HG03571 (cell line): ENCODE results near the gene SLC12A6.
A peak's percentile ranks its signal among the peaks of the same experiment; 100 is the strongest.
"Not testable (repeated sequence)": the region's sequence is repeated elsewhere in the genome, so short reads cannot be mapped to it uniquely, and the experiment has no call there.

Experiments used
- ATAC-seq: cut with Tn5 transposase; IDR thresholded peaks from one replicate; pipeline ENCODE4 v1.9.1; 2021; ENCODE audit not compliant: unreplicated experiment

SLC12A6 gene

DNA sequence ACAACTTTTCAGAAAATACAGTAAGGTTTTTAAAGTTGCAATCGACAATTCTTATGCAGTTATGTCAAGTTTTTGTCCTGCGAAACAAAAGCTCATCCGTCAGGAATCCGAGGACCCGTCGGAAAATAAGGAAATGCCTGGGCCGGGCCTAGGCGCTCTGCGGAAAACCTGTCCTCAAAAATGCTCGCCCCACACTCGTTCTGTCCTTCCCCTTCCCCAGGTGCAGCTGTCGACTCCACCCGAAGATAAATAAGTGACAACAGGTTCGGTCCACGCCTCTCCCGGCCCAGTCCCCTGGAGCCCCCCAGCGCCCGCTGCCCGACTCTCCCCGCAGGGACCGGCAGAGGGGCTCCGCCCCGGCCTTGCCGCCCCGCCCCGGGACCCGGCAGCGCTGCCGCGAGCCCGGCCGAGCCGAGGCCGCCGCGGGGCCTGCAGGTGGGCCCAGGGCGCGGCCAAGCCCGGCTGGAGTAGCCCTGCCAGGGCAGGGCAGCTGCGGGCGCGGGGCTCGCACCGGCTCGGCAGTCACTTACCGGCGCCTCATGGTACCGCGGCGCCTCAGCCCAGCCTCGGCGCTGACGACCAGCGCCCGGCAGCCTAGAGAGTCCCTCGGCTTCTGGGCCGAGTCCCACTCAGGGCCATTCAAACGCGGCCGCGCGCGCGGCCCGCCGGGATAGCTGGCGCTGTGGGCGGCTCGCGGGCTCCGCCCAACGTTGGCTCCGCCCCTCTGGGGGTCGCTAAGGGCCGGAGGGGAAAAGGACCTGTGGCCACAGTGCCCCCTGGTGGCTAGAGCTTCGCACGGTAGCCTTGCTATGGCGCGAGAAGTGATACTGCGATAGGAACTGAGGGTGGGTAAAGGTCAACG, 127.9 kb downstream of the SLC12A6 start, which contains the start of gene KATNBL1:
Gene KATNBL1 (minus strand): TSS at position 676 of the 862 bp plus-strand sequence. CDS start 46,420 bp downstream, outside the sequence.
- peak; percentile 96 for ATAC-seq

DNA sequence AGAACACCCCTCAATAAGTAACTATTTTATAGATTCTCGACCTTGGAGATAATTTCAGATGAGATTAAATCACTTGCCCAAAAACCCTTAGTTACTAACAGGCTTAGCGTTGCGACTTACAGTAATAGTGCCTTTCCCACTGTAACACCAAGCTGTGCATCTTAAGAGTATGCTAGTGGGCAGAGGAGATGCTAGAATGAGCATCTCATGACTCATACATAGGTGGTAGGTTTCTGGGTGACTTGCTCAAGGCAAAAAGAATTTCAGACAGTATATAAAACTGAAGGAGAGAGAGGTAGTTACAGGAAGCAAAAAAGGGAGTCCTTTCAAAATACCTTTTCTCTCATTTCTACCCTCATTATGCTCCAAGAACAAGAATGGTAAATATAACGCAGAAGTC, 131.6 kb downstream of the SLC12A6 start:
- ATAC-seq = no peak

DNA sequence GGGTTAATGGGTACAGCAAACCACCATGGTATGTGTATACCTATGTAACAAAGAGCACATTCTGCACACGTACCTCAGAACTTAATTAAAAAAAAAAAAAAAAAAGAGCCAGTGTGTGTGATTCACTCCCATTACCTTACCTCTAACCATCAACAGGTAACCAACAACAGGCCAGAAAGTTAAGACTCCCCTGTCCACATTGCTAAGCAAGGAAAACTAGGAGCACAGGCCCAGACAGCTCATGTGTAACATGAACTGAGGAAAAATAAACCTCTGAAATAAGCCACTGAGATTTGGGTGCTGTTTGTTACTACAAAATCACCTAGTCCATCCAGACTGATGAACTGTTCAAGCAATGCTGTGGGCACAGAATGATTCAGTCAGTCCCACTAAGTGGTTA, 133.6 kb downstream of the SLC12A6 start:
- ATAC-seq = no peak

DNA sequence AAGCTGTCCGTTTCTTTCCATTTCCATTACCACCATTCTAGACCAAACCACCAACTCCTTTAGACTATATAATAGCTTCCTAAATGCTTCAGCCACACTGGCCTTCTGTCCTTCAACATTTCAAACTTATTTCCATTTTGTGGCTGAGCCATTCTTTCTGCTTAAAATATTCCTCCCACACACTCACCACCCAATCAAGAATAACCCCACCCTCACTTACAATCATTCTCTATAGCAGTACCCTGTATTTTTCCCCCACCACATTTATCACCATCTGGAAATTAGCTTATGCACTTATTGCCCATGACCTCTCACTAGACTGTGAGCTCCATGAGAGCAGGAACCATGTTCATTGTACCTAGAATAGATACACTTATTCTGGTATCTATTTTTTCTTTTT, 134.3 kb downstream of the SLC12A6 start:
- no peak for ATAC-seq

DNA sequence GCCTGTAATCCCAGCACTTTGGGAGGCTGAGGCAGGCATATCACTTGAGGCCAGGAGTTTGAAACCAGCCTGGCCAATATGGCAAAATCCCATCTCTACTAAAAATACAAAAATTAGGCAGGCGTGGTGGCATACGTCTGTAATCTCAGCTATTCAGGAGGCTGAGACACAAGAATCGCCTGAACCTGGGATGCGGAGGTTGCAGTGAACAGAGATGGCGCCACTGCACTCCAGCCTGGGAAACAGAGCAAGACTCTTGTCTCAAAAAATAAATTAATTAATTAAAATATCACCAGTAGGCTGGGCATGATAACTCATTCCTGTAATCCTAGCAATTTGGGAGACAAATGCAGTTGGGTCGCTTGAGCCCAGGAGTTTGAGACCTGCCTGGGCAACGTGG, 144.3 kb downstream of the SLC12A6 start:
- not testable (repeated sequence) for ATAC-seq

DNA sequence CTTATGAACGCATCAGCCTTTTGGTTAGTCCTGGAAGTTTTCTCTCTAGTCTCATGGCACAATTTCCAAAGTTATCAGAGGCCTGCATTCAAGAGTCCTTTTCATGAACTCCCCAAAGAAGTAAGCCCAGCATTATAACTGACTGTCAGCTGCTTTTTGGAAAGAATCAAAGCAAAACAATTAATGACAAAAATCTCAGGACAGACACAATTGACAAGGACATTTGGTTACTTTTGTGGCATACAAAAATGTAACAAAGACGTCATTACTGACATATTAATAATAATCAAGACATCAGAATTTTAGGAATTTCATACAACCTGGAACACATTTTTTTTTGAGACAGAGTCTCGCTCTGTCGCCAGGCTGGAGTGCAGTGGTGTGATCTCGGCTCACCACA, 148.9 kb downstream of the SLC12A6 start:
- no peak for ATAC-seq

DNA sequence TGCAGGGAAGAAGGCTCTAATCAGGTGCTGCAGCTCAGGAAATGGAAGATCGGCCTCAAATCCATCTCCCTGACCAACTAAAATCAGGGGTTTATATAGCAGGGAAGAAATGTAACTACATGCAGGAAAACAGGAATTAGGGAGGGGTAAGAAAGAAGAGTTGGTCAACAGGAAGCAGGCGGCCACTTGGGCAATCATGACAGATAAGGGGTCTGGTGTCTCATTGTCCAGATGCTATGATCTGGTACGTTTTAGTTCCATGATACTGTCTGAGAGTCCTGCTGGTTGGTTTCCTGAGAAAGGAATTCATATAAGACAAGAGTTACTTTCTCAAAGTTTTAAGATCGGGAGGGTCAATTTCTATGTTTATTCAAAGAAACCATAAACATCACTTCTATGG, 151.9 kb downstream of the SLC12A6 start:
- no peak for ATAC-seq

DNA sequence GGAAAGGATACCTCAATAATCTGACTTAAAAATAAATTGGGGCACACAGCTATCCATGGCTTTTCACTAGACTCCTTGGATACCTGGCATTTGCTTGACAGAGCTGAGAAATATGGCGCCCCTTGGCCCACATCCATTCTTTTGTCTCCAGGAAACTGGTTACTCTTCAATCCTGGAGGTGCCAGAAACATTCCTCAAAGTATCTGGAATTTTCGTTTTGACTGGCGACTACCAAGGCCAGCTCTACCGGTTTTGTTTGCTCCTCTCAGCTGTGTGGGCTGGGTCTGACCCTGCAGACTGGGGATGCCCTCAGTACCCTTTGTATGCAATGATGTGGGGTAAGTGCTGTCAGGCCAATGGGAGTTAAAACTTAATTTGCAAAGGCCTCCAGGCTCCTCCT, 154.6 kb downstream of the SLC12A6 start:
- no peak for ATAC-seq
